ENCODE measurements around the gene GNAI3.

- TF ChIP-seq CREB1 (IDR thresholded peaks at IDR 0.05): no peak
- TF ChIP-seq BCL11A (IDR thresholded peaks at IDR 0.05; ENCODE audit: low read depth in 2 of 2, low read length in 2 of 2): no peak
- no peak for TF ChIP-seq CTCF (IDR thresholded peaks at IDR 0.05; ENCODE audit: control extremely low read depth in 1 of 3, insufficient read depth in 1 of 3, low read depth in 1 of 3, low read length in 3 of 3)
- no peak for TF ChIP-seq RNF2 (IDR thresholded peaks at IDR 0.05; ENCODE audit: borderline replicate concordance, low read depth, low read length, missing control alignments, poor library complexity, severe bottlenecking)
- TF ChIP-seq POLR2A (IDR thresholded peaks at IDR 0.05; ENCODE audit: control extremely low read depth in 1 of 2, low read depth in 2 of 2, low read length in 2 of 2): no peak
- TF ChIP-seq ZNF274 (IDR thresholded peaks at IDR 0.05; ENCODE audit: borderline replicate concordance, extremely low read depth, low read length): no peak
- no peak for TF ChIP-seq YY1 (IDR thresholded peaks at IDR 0.05; ENCODE audit: low read depth, low read length)
- no peak for TF ChIP-seq MAFK (IDR thresholded peaks at IDR 0.05; ENCODE audit: low read depth, low read length)
- TF ChIP-seq CBX5 (IDR thresholded peaks at IDR 0.05; ENCODE audit: low read depth, low read length): no peak
- TF ChIP-seq JUND (IDR thresholded peaks at IDR 0.05; ENCODE audit: low read length): no peak
- TF ChIP-seq TCF12 (IDR thresholded peaks at IDR 0.05; ENCODE audit: low read depth, low read length): no peak
Measured at GRCh38 chr1:109657970-109658369, 109.6 kb downstream of the GNAI3 start.

All from H1 (cell line).